ENCODE results near the gene COL4A2. TPM values are rescaled to one million over a fixed set of nuclear protein-coding genes. Genes with fewer than 3 reads are reported as not detected.

The COL4A2 gene
- total RNA-seq, 4 donors from 2014 or later, result 419 to 931 (median 555) TPM

- DNase-seq (ENCODE audit: extremely low spot score), result peak; percentile 86
- Histone ChIP-seq H3K27ac (replicated peaks in 1 of 4) (peak overlapping the region in 3 of 4 donors; percentile 5 to 59 (median 51)), H3K36me3 (peaks cover 0 to 10% (median 2%) of the 10 kb centered on the region in 4 donors), H3K4me1 (peaks cover 53 to 99% (median 85%) of the 10 kb centered on the region in 4 donors), H3K9me3 (no peaks in the 10 kb centered on the region), H3K27me3 (no peaks in the 10 kb centered on the region), H3K4me3 (no peak overlapping the region)
- 61% methylated on average over 5 of the region's 5 CpGs for WGBS
- intact Hi-C loops (cut with DNase I), result no loop called here
- peak; percentile 18 to 45 (median 33) for TF ChIP-seq CTCF (IDR thresholded peaks at IDR 0.05)
- no peak for TF ChIP-seq EP300 (IDR thresholded peaks at IDR 0.05)
Observed at GRCh38 chr13:110274687-110275086, 32.4 kb upstream of the COL4A2 start.

GRCh38 chr13:110275931-110276552, 31.0 kb upstream of the COL4A2 start:
- Histone ChIP-seq H3K9me3 (no peaks in the 10 kb centered on the region), H3K27ac (replicated peaks in 1 of 4) (peak overlapping the region; percentile 34 to 59 (median 44)), H3K4me1 (peaks cover 52 to 99% (median 85%) of the 10 kb centered on the region in 4 donors), H3K36me3 (peaks cover 0 to 10% (median 2%) of the 10 kb centered on the region in 4 donors), H3K27me3 (no peaks in the 10 kb centered on the region), H3K4me3 (no peak overlapping the region)
- peak; percentile 72 for DNase-seq (ENCODE audit: extremely low spot score)
- intact Hi-C loops (cut with DNase I), result no loop called here
- 60% methylated on average over 16 of the region's 16 CpGs for WGBS
- TF ChIP-seq EP300 (IDR thresholded peaks at IDR 0.05) (no peak), POLR2AphosphoS5 (IDR thresholded peaks at IDR 0.05) (no peak), CTCF (IDR thresholded peaks at IDR 0.05) (no peak), POLR2A (IDR thresholded peaks at IDR 0.05; ENCODE audit: low read depth) (no peak)

- Histone ChIP-seq H3K4me1 (peaks cover 54 to 99% (median 85%) of the 10 kb centered on the region in 4 donors), H3K9me3 (no peaks in the 10 kb centered on the region), H3K27me3 (no peaks in the 10 kb centered on the region), H3K4me3 (no peak overlapping the region), H3K27ac (replicated peaks in 1 of 4) (peak overlapping the region; percentile 34 to 59 (median 44)), H3K36me3 (peaks cover 0 to 10% (median 2%) of the 10 kb centered on the region in 4 donors)
- TF ChIP-seq EP300 (IDR thresholded peaks at IDR 0.05) (no peak), POLR2A (IDR thresholded peaks at IDR 0.05; ENCODE audit: low read depth) (no peak), POLR2AphosphoS5 (IDR thresholded peaks at IDR 0.05) (no peak), CTCF (IDR thresholded peaks at IDR 0.05) (no peak)
- intact Hi-C loops (cut with DNase I), result no loop called here
- 65% methylated on average over 5 of the region's 5 CpGs for WGBS
- peak; percentile 78 for DNase-seq (ENCODE audit: extremely low spot score)
Observed at GRCh38 chr13:110276553-110276950, 30.5 kb upstream of the COL4A2 start.

- Histone ChIP-seq H3K9me3 (no peaks in the 10 kb centered on the region), H3K27ac (replicated peaks in 1 of 4) (peak overlapping the region; percentile 34 to 59 (median 44)), H3K4me1 (peaks cover 63 to 100% (median 93%) of the 10 kb centered on the region in 4 donors), H3K36me3 (peaks cover 0 to 10% (median 2%) of the 10 kb centered on the region in 4 donors), H3K4me3 (no peak overlapping the region), H3K27me3 (no peaks in the 10 kb centered on the region)
- peak; percentile 89 for DNase-seq (ENCODE audit: extremely low spot score)
- 45% methylated on average over 5 of the region's 5 CpGs for WGBS
- intact Hi-C loops (cut with DNase I), result no loop called here
- TF ChIP-seq CTCF (IDR thresholded peaks at IDR 0.05), result no peak
Observed at GRCh38 chr13:110277357-110277975, 29.6 kb upstream of the COL4A2 start.

All from esophagus muscularis mucosa (tissue), 4 donors.